ENCODE data around the gene TSC22D1. TPM values are rescaled to one million over a fixed set of nuclear protein-coding genes. Genes with fewer than 3 reads are reported as not detected.

The TSC22D1 gene
- total RNA-seq, 4 donors from 2014 or later, result 199 to 263 (median 248) TPM

GRCh38 chr13:44396701-44397580 lies 179.2 kb downstream of the TSC22D1 start:
- Histone ChIP-seq H3K27me3 (no peaks in the 10 kb centered on the region), H3K36me3 (no peaks in the 10 kb centered on the region), H3K4me3 (peak overlapping the region in 3 of 4 donors; percentile 13 to 23 (median 22)), H3K27ac (replicated peaks in 1 of 4) (peak overlapping the region; percentile 44 to 62 (median 59)), H3K9me3 (no peaks in the 10 kb centered on the region), H3K4me1 (peaks cover 0 to 23% (median 20%) of the 10 kb centered on the region in 4 donors)
- DNase-seq (ENCODE audit: extremely low spot score), result no peak
- 70% methylated on average over 26 of the region's 26 CpGs for WGBS
- intact Hi-C loops (cut with DNase I), result no loop called here
- TF ChIP-seq POLR2A (IDR thresholded peaks at IDR 0.05; ENCODE audit: low read depth), result no peak
- TF ChIP-seq POLR2AphosphoS5 (IDR thresholded peaks at IDR 0.05), result peak in 1 of 2 donors; percentile 6

GRCh38 chr13:44395976-44396694 lies 180.0 kb downstream of the TSC22D1 start:
- TF ChIP-seq POLR2A (IDR thresholded peaks at IDR 0.05; ENCODE audit: low read depth) (no peak), EP300 (IDR thresholded peaks at IDR 0.05) (no peak), CTCF (IDR thresholded peaks at IDR 0.05) (no peak), POLR2AphosphoS5 (IDR thresholded peaks at IDR 0.05) (no peak)
- no peak overlapping the region for H3K4me3 ChIP-seq
- no peaks in the 10 kb centered on the region for H3K27me3 ChIP-seq
- H3K27ac ChIP-seq (replicated peaks in 1 of 4), result peak overlapping the region; percentile 44 to 62 (median 59)
- peaks cover 0 to 23% (median 20%) of the 10 kb centered on the region in 4 donors for H3K4me1 ChIP-seq
- no peaks in the 10 kb centered on the region for H3K9me3 ChIP-seq
- no peak for DNase-seq (ENCODE audit: extremely low spot score)
- WGBS, result 90% methylated on average over 8 of the region's 8 CpGs
- H3K36me3 ChIP-seq, result no peaks in the 10 kb centered on the region
- intact Hi-C loops (cut with DNase I), result no loop called here

- Histone ChIP-seq H3K36me3 (peaks cover 0 to 3% (median 0%) of the 10 kb centered on the region in 4 donors), H3K27me3 (no peaks in the 10 kb centered on the region), H3K9me3 (no peaks in the 10 kb centered on the region), H3K27ac (replicated peaks in 1 of 4) (no peak overlapping the region), H3K4me3 (no peak overlapping the region), H3K4me1 (peaks cover 0 to 23% (median 20%) of the 10 kb centered on the region in 4 donors)
- no peak for DNase-seq (ENCODE audit: extremely low spot score)
- TF ChIP-seq POLR2AphosphoS5 (IDR thresholded peaks at IDR 0.05), result no peak
- TF ChIP-seq POLR2A (IDR thresholded peaks at IDR 0.05; ENCODE audit: low read depth), result no peak
- no peak for TF ChIP-seq EP300 (IDR thresholded peaks at IDR 0.05)
- TF ChIP-seq CTCF (IDR thresholded peaks at IDR 0.05), result no peak
- intact Hi-C loops (cut with DNase I), result no loop called here
Observed at GRCh38 chr13:44394658-44395057, 181.5 kb downstream of the TSC22D1 start.

GRCh38 chr13:44393391-44393790 lies 182.7 kb downstream of the TSC22D1 start:
- intact Hi-C loops (cut with DNase I), result no loop called here

More at GRCh38 chr13:44393391-44393790, 182.7 kb downstream of the TSC22D1 start:
- WGBS, result 47% methylated on average over 8 of the region's 8 CpGs
- no peak for TF ChIP-seq POLR2AphosphoS5 (IDR thresholded peaks at IDR 0.05)
- TF ChIP-seq EP300 (IDR thresholded peaks at IDR 0.05), result no peak
- TF ChIP-seq CTCF (IDR thresholded peaks at IDR 0.05), result no peak
- no peak for TF ChIP-seq POLR2A (IDR thresholded peaks at IDR 0.05; ENCODE audit: low read depth)
- no peak overlapping the region for H3K4me3 ChIP-seq
- H3K36me3 ChIP-seq, result peaks cover 0 to 3% (median 0%) of the 10 kb centered on the region in 4 donors
- peaks cover 0 to 23% (median 20%) of the 10 kb centered on the region in 4 donors for H3K4me1 ChIP-seq
- no peaks in the 10 kb centered on the region for H3K27me3 ChIP-seq
- no peaks in the 10 kb centered on the region for H3K9me3 ChIP-seq
- no peak overlapping the region for H3K27ac ChIP-seq (replicated peaks in 1 of 4)
- no peak for DNase-seq (ENCODE audit: extremely low spot score)
